Kidney (tissue), 14 donors: ENCODE data around the gene ANKDD1A. TPM values are rescaled to one million over a fixed set of nuclear protein-coding genes. Genes with fewer than 3 reads are reported as not detected.

Source experiments
- DNase-seq, 5 donors: peaks; one replicate each; pipeline ENCODE4 v3.0.0-alpha.2; 2013 to 2020
- FAIRE-seq: peaks from 2 replicates; lab custom pipeline; 2012; peaks lifted over from hg19 to GRCh38; lab: Jason Lieb, UNC
- H3K27ac ChIP-seq, 2 donors: one replicate each; pipeline ENCODE4 v1.7.0; 2013; ENCODE audit warnings: low read depth in 2 of 2, low read length in 2 of 2, inconsistent platforms in 1 of 2
- H3K27me3 ChIP-seq: one replicate; pipeline ENCODE4 v1.7.1; 2013; ENCODE audit warnings: low read length, inconsistent platforms; ENCODE audit not compliant: control insufficient read depth, insufficient read depth
- H3K36me3 ChIP-seq, 3 donors: one replicate each; pipeline versions ENCODE4 v1.7.0 to v1.7.1; 2013; ENCODE audit warnings: low read length in 3 of 3, control low read depth in 1 of 3, inconsistent platforms in 1 of 3; ENCODE audit not compliant: insufficient read depth in 3 of 3, control insufficient read depth in 2 of 3
- H3K4me1 ChIP-seq, 3 donors: one replicate each; pipeline versions ENCODE4 v1.7.0 to v1.7.1; 2013; ENCODE audit warnings: low read length in 3 of 3, inconsistent platforms in 1 of 3, low read depth in 1 of 3; ENCODE audit not compliant: control insufficient read depth in 2 of 3, insufficient read depth in 2 of 3
- H3K4me3 ChIP-seq, 3 donors: one replicate each; pipeline versions ENCODE4 v1.7.0 to v1.8.1; 2013; ENCODE audit warnings: low read length in 3 of 3, control low read depth in 1 of 3, inconsistent platforms in 1 of 3
- H3K9ac ChIP-seq, 3 donors: one replicate each; pipeline versions ENCODE4 v1.7.0 to v1.7.1; 2013; ENCODE audit warnings: low read length in 3 of 3, control low read depth in 1 of 3, inconsistent platforms in 1 of 3
- H3K9me3 ChIP-seq, 3 donors: one replicate each; pipeline versions ENCODE4 v1.7.0 to v1.7.1; 2013; ENCODE audit warnings: low read length in 3 of 3, control low read depth in 1 of 3, inconsistent platforms in 1 of 3; ENCODE audit not compliant: control insufficient read depth in 2 of 3, insufficient read depth in 1 of 3
- intact Hi-C: fragments of 100-400 bp; cut with DNase I; formaldehyde crosslinking; loops from one replicate; pipeline ENCODE4 v1.11.1; 2022
- polyA plus RNA-seq: library from polyadenylated mRNA; stranded (reverse); fragments of 350-450 nt; fragmentation: Illumina TruSeq; extraction: RNeasy Lipid Tissue Mini Kit (QIAGEN cat#74804); gene quantifications from one replicate; pipeline ENCODE4 v1.2.3, GENCODE V29; 2014; ENCODE audit warnings: low read depth, low replicate concordance; ENCODE audit not compliant: insufficient read depth
- total RNA-seq: library from RNA; stranded (reverse); fragmentation: NEBNext Ultra II Directional; extraction: Animal tissue kit (Norgen Biotek cat#: 25700); gene quantifications from one replicate; pipeline ENCODE4 v1.2.1, GENCODE V29; 2021
- TF ChIP-seq, protein P1 (sequence below): IDR thresholded peaks from 3 replicates; pipeline ENCODE4 v1.5.1; 2012; ENCODE audit warnings: mild to moderate bottlenecking, moderate library complexity, borderline replicate concordance; ENCODE audit not compliant: insufficient read depth; ENCODE audit errors: extremely low read depth
- donor health status: control.
- donor health status: control.
- donor health status: control.
- donor health status: control.
- donor health status: control.
- donor health status: DM: yes; HTN: yes; CAD: no.
- donor health status: Normal renal cell carcinoma (clear cell type).

The ANKDD1A gene
- total and polyA plus RNA-seq, 2 donors from 2014 or later, result 1.9 to 8.0 TPM

DNA sequence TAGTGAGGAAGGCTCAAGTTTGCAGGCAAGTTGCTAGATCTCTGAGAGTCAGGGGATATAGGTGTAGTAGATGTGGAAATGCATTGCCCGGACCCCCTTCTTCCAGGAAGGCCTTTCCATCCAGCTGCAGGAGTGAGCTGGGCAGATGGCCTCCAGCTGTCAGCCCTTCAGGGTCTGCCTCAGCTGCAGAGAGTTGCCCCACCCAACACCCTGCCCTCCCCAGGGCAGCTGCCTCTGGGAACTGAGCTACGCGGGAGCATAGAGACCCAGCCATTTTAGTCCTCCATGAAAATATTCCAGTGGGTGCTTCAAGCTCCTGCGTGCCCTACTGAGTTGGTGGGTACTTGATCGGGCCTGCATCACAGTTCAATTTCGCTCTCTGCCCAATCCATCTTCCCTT is 48.5 kb downstream of the ANKDD1A start:
- DNase-seq (no peak), FAIRE-seq (no peak)
- Histone ChIP-seq H3K4me3 (no peak overlapping the region), H3K9ac (no peak overlapping the region), H3K27me3 (no peaks in the 10 kb centered on the region), H3K27ac (no peak overlapping the region), H3K36me3 (peaks cover 10 to 68% (median 24%) of the 10 kb centered on the region in 3 donors), H3K4me1 (no peaks in the 10 kb centered on the region), H3K9me3 (no peaks in the 10 kb centered on the region)
- TF ChIP-seq, protein P1, sequence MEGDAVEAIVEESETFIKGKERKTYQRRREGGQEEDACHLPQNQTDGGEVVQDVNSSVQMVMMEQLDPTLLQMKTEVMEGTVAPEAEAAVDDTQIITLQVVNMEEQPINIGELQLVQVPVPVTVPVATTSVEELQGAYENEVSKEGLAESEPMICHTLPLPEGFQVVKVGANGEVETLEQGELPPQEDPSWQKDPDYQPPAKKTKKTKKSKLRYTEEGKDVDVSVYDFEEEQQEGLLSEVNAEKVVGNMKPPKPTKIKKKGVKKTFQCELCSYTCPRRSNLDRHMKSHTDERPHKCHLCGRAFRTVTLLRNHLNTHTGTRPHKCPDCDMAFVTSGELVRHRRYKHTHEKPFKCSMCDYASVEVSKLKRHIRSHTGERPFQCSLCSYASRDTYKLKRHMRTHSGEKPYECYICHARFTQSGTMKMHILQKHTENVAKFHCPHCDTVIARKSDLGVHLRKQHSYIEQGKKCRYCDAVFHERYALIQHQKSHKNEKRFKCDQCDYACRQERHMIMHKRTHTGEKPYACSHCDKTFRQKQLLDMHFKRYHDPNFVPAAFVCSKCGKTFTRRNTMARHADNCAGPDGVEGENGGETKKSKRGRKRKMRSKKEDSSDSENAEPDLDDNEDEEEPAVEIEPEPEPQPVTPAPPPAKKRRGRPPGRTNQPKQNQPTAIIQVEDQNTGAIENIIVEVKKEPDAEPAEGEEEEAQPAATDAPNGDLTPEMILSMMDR, result no peak
- intact Hi-C loops, result no loop called here

DNA sequence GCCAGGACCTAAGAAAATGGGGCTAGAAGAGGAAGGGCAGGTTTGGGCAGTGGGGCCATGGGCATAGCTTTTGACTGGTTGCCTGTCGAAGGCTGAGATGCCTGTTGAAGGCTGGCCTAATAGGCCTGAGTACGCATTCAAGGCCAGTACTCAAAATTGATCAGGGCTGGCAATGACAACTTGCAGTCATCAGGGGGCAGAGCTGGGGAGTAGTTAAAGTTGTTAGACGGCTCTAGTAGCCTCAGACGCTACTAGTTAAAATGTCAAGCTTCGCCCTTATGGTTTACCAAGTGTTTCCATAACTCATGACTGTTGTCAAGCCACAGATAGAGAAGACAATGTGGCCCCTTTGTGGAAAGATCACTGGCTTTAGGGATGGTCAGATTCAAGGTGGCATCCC is 49.3 kb downstream of the ANKDD1A start:
- H3K9me3 ChIP-seq, result no peaks in the 10 kb centered on the region
- H3K27me3 ChIP-seq, result no peaks in the 10 kb centered on the region
- H3K36me3 ChIP-seq, result peaks cover 10 to 65% (median 27%) of the 10 kb centered on the region in 3 donors
- H3K4me3 ChIP-seq, result no peak overlapping the region
- H3K4me1 ChIP-seq, result no peaks in the 10 kb centered on the region
- intact Hi-C loops, result no loop called here
- DNase-seq, result no peak
- H3K9ac ChIP-seq, result no peak overlapping the region
- no peak for FAIRE-seq
- no peak overlapping the region for H3K27ac ChIP-seq
- TF ChIP-seq, protein P1, result no peak

DNA sequence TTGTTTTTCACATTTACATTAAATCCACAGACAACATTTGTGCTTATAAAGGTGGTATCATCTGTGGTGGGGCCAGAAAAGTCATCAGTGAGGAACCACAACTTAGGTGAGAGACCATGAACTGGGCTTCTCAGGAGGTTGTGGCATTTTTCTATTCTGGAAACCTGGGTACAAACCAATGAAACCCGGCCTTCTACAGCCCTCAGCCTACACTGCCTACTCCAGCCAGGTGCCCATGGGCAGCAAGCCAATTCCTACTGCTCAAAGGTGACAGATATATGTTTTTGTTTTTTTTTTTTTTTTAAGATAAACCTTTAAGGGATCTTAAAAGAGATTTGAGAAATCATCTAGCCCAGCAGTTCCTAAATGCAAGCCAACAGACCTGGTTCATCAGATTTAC is 57.7 kb downstream of the ANKDD1A start:
- Histone ChIP-seq H3K9me3 (no peaks in the 10 kb centered on the region), H3K27me3 (no peaks in the 10 kb centered on the region), H3K36me3 (peaks cover 5 to 45% (median 26%) of the 10 kb centered on the region in 3 donors), H3K4me1 (no peaks in the 10 kb centered on the region), H3K9ac (no peak overlapping the region), H3K4me3 (no peak overlapping the region), H3K27ac (no peak overlapping the region)
- intact Hi-C loops, result no loop called here
- TF ChIP-seq, protein P1, result no peak
- DNase-seq (no peak), FAIRE-seq (no peak)

DNA sequence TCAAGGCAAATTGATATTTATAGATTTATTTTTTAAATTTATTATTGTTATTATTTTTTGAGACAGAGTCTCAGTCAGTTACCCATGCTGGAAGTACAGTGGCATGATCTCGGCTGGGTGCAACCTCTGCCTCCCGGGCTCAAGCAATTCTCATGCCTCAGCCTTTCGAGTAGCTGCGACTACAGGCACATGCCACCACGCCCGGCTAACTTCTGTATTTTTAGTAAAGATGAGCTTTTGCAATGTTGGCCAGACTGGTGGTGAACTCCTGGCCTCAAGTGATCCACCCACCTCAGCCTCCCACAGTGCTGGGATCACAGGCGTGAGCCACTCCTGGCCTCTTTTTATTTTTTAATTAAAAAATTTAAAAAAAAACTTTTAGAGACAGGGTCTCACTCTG is 59.0 kb downstream of the ANKDD1A start:
- no peak overlapping the region for H3K9ac ChIP-seq
- intact Hi-C loops, result no loop called here
- no peaks in the 10 kb centered on the region for H3K9me3 ChIP-seq
- H3K4me1 ChIP-seq, result no peaks in the 10 kb centered on the region
- TF ChIP-seq, protein P1, result no peak
- no peaks in the 10 kb centered on the region for H3K27me3 ChIP-seq
- peaks cover 5 to 40% (median 19%) of the 10 kb centered on the region in 3 donors for H3K36me3 ChIP-seq
- FAIRE-seq, result no peak
- no peak overlapping the region for H3K27ac ChIP-seq
- no peak overlapping the region for H3K4me3 ChIP-seq
- no peak for DNase-seq
